Measurements from ENCODE around the gene SEMA6B. TPM values are rescaled to one million over a fixed set of nuclear protein-coding genes. Genes with fewer than 3 reads are reported as not detected.

Gene SEMA6B
- total and polyA plus RNA-seq, 2 of the 8 experiments (the other 6 are each of a cell fraction or from before 2014, with no cell fraction given): 31.3 to 54.4 TPM

DNA sequence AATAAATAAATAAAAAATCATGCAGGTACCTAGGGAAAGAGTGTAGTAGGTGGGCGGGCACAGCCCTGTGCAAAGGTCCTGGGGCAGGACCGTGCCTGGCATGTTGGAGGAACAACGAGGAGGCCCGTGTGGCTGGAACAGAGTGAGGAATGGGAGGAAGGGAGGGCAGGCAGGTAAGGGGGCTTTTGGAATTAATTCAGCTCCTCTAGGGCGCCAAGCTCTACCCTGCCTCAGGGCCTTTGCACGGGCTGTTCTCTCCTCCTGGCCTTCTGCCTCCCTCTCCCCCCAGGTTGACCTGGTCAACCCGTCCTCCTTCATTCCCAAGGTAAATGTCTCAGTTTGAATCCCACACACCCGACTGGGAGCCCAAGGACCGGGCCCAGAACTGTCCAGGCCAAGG lies 31.1 kb upstream of the SEMA6B start:
- Histone ChIP-seq H2BK12ac (ENCODE audit: low read depth, low read length) (no peak overlapping the region), H4K91ac (replicated peaks; ENCODE audit: insufficient read length, low read length) (no peak overlapping the region), H3K36me3 (ENCODE audit: control insufficient read depth in 2 of 4, insufficient read depth in 4 of 4, low read length in 3 of 4) (no peaks in the 10 kb centered on the region), H4K20me1 (replicated peaks in 1 of 2; ENCODE audit: control insufficient read depth in 1 of 2, insufficient read depth in 2 of 2, low read length in 2 of 2) (no peaks in the 10 kb centered on the region), H3K79me2 (ENCODE audit: control insufficient read depth in 1 of 2, insufficient read depth in 2 of 2, low read length in 2 of 2) (no peaks in the 10 kb centered on the region), H3K4me1 (replicated peaks in 1 of 4; ENCODE audit: control insufficient read depth in 3 of 4, insufficient read depth in 4 of 4, low read length in 3 of 4) (no peaks in the 10 kb centered on the region; a peak in 1 of 7 replicates), H2BK20ac (ENCODE audit: low read length) (no peak overlapping the region), H2AK5ac (ENCODE audit: low read depth, low read length) (no peak overlapping the region), H3K23me2 (ENCODE audit: low read depth, low read length) (no peaks in the 10 kb centered on the region; the same call in 1 of the 2 replicates), H3K23ac (ENCODE audit: insufficient read length) (no peak overlapping the region), H3K56ac (replicated peaks; ENCODE audit: insufficient read length, low read depth, low read length) (no peak overlapping the region), H3K4me3 (ENCODE audit: extremely low read depth in 1 of 4, insufficient read depth in 2 of 4, low read depth in 3 of 4, low read length in 4 of 4) (no peak overlapping the region), H2AFZ (ENCODE audit: low read length) (no peak overlapping the region), H3K79me1 (ENCODE audit: low read depth, low read length) (no peaks in the 10 kb centered on the region), H3K9me3 (ENCODE audit: insufficient read depth in 2 of 2, low read depth in 1 of 2, low read length in 1 of 2) (no peaks in the 10 kb centered on the region), H3K14ac (ENCODE audit: insufficient read length) (no peak overlapping the region), H4K5ac (ENCODE audit: insufficient read length, low read depth, low read length) (no peak overlapping the region), H2BK15ac (ENCODE audit: low read length) (no peak overlapping the region), H4K8ac (ENCODE audit: extremely low read depth, insufficient read depth, low read length) (no peak overlapping the region), H3K4ac (replicated peaks; ENCODE audit: insufficient read length, low read depth, low read length) (no peak overlapping the region), H3K4me2 (ENCODE audit: insufficient read depth in 1 of 2, low read depth in 2 of 2, low read length in 2 of 2) (no peak overlapping the region), H3K27ac (ENCODE audit: low read depth, low read length) (no peak overlapping the region), H2BK5ac (ENCODE audit: low read depth, low read length) (no peak overlapping the region), H2BK120ac (replicated peaks; ENCODE audit: low read depth, low read length) (no peak overlapping the region), H3K18ac (ENCODE audit: extremely low read depth, low read length) (no peak overlapping the region), H3K27me3 (replicated peaks in 1 of 4; ENCODE audit: control insufficient read depth in 3 of 4, extremely low read depth in 1 of 4, insufficient read depth in 3 of 4, low read length in 3 of 4) (peaks cover 0 to 3% (median 1%) of the 10 kb centered on the region in 4 experiments; a peak in 2 of 7 replicates), H3K9ac (replicated peaks in 1 of 4; ENCODE audit: extremely low read depth in 1 of 4, low read depth in 3 of 4, low read length in 3 of 4) (no peak overlapping the region)
- POLR2A ChIA-PET (ENCODE audit: partially characterized antibody): no interaction called here
- CTCF ChIA-PET (ENCODE audit: partially characterized antibody): interaction anchor here (1.6 to 8.6 kb wide), 6 partner anchors 14 to 66 kb away, joined by 6 to 49 read pairs (median 12); no protein-coding TSS in a partner anchor
- FAIRE-seq: no peak
- DNase-seq (ENCODE audit: low read depth in 1 of 2, low spot score in 2 of 2): no peak
- TF ChIP-seq ASH2L (IDR thresholded peaks at IDR 0.05; ENCODE audit: low read length) (no peak), BRCA1 (IDR thresholded peaks at IDR 0.05; ENCODE audit: low read depth, low read length) (no peak)
- TF ChIP-seq, protein P1, sequence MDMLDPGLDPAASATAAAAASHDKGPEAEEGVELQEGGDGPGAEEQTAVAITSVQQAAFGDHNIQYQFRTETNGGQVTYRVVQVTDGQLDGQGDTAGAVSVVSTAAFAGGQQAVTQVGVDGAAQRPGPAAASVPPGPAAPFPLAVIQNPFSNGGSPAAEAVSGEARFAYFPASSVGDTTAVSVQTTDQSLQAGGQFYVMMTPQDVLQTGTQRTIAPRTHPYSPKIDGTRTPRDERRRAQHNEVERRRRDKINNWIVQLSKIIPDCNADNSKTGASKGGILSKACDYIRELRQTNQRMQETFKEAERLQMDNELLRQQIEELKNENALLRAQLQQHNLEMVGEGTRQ (IDR thresholded peaks at IDR 0.05; ENCODE audit: low read length): no peak
- WGBS, 2 experiments (ENCODE audit: extremely low coverage in 1 of 2, insufficient coverage in 1 of 2, insufficient read length in 1 of 2, insufficient replicate concordance in 2 of 2, low coverage in 1 of 2, low lambda C conversion rate in 2 of 2, missing lambda C conversion rate in 1 of 2): 93% methylated on average over 9 of the region's 9 CpGs; no CpG with 5 or more reads in 1 of the 2 experiments

All from H1 (cell line).